Measurements from ENCODE around the gene FAM135A. TPM values are rescaled to one million over a fixed set of nuclear protein-coding genes. Genes with fewer than 3 reads are reported as not detected.

The FAM135A gene
- total and polyA plus RNA-seq, 9 of the 15 experiments (the other 6 are each of a cell fraction or from before 2014, with no cell fraction given) = 7.4 to 32.9 (median 19.2) TPM

DNA sequence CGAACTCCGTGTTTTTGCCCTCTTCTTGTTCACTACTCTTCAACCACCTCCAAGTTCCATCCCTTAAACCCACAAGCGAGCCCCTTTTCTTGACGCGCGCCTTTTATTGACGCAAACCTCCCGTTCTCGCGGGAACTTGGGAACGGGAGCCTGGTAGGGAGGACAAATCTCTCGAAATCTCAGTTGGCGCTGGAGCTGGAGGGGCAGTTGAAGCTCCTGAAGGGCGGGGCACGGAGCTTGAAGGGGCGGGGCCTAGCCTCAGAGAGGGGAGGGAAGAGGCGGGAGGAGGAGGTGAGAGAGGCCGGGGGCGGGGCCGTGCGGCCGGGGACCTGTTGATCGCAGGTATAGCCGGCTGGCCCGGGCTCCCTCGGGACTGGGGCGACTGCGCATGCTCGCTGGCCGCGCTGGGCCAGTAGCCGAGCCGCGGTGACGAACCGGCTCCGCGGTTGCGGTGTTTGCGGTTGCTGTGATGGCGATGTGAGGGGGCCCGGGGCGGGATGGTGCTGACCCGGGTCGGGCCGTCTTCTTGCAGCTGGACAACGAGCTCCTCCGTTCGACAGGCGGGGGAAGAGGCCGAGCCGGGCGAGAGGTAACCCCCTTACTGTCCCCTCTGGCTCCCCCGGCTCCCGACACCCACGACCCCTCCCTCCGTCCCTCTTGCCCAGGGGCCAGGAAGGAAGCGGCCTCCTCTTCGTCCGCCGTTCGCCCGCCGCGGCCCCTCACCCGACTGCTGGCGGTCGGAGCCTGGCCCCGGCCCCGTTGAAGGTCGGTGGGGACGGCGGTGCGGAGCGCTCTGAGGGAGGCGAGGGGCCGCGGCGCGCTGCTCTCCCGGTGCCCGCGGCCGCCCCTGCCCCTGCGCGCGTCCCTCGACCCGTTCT, at the start of gene FAM135A (continued):
- TF ChIP-seq FOXA3 (CRISPR knock-in tag; conservative IDR thresholded peaks at IDR 0.05 in 1 of 2, IDR thresholded peaks at IDR 0.05 in 1 of 2) (no peak), NUFIP1 (IDR thresholded peaks at IDR 0.05; ENCODE audit: partially characterized antibody) (no peak), ESRRB (CRISPR knock-in tag; IDR thresholded peaks at IDR 0.05; ENCODE audit: borderline replicate concordance) (no peak), NFIC (IDR thresholded peaks at IDR 0.05) (peak; percentile 48), ZNF232 (CRISPR knock-in tag; IDR thresholded peaks at IDR 0.05) (no peak), NFIX (CRISPR knock-in tag; IDR thresholded peaks at IDR 0.05; ENCODE audit: low read depth) (no peak), CC2D1A (IDR thresholded peaks at IDR 0.05) (peak; percentile 87), NCOA6 (IDR thresholded peaks at IDR 0.05) (no peak), PYGO2 (tag; IDR thresholded peaks at IDR 0.05) (no peak), TFAM (CRISPR knock-in tag; conservative IDR thresholded peaks at IDR 0.05) (no peak), JUN (IDR thresholded peaks at IDR 0.05; ENCODE audit: borderline replicate concordance, low read depth, low read length) (no peak), JUN (CRISPR knock-in tag; IDR thresholded peaks at IDR 0.05; ENCODE audit: borderline replicate concordance) (no peak), TEAD2 (tag; IDR thresholded peaks at IDR 0.05) (no peak), ZNF589 (CRISPR knock-in tag; IDR thresholded peaks at IDR 0.05; ENCODE audit: low read depth) (no peak), SIN3B (IDR thresholded peaks at IDR 0.05; ENCODE audit: low read depth) (peak; percentile 94), POLR2H (tag; IDR thresholded peaks at IDR 0.05; ENCODE audit: low read depth) (peak; percentile 96), HNRNPLL (IDR thresholded peaks at IDR 0.05; ENCODE audit: low read depth, low read length, poor library complexity, severe bottlenecking) (no peak), CBX5 (IDR thresholded peaks at IDR 0.05; ENCODE audit: borderline replicate concordance, low read depth) (no peak), ZNF134 (CRISPR knock-in tag; conservative IDR thresholded peaks at IDR 0.05) (no peak), TRIM24 (IDR thresholded peaks at IDR 0.05) (no peak), SMC3 (conservative IDR thresholded peaks at IDR 0.05; ENCODE audit: insufficient read depth, low read depth, low read length) (no peak), ZFP36 (IDR thresholded peaks at IDR 0.05; ENCODE audit: low read depth, low read length, partially characterized antibody) (no peak), MCM2 (IDR thresholded peaks at IDR 0.05; ENCODE audit: low read depth) (no peak), ERF (CRISPR knock-in tag; IDR thresholded peaks at IDR 0.05) (no peak), ETV1 (tag; conservative IDR thresholded peaks at IDR 0.05; ENCODE audit: low read depth) (no peak)
- TF ChIP-seq, protein P1, sequence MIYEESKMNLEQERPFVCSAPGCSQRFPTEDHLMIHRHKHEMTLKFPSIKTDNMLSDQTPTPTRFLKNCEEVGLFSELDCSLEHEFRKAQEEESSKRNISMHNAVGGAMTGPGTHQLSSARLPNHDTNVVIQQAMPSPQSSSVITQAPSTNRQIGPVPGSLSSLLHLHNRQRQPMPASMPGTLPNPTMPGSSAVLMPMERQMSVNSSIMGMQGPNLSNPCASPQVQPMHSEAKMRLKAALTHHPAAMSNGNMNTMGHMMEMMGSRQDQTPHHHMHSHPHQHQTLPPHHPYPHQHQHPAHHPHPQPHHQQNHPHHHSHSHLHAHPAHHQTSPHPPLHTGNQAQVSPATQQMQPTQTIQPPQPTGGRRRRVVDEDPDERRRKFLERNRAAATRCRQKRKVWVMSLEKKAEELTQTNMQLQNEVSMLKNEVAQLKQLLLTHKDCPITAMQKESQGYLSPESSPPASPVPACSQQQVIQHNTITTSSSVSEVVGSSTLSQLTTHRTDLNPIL (CRISPR knock-in tag; IDR thresholded peaks at IDR 0.05) = no peak
- TF ChIP-seq, protein P2, sequence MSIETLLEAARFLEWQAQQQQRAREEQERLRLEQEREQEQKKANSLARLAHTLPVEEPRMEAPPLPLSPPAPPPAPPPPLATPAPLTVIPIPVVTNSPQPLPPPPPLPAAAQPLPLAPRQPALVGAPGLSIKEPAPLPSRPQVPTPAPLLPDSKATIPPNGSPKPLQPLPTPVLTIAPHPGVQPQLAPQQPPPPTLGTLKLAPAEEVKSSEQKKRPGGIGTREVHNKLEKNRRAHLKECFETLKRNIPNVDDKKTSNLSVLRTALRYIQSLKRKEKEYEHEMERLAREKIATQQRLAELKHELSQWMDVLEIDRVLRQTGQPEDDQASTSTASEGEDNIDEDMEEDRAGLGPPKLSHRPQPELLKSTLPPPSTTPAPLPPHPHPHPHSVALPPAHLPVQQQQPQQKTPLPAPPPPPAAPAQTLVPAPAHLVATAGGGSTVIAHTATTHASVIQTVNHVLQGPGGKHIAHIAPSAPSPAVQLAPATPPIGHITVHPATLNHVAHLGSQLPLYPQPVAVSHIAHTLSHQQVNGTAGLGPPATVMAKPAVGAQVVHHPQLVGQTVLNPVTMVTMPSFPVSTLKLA (conservative IDR thresholded peaks at IDR 0.05) = peak in 1 of 2 experiments; percentile 70; a peak in 2 of 4 replicates
- TF ChIP-seq, protein P3, sequence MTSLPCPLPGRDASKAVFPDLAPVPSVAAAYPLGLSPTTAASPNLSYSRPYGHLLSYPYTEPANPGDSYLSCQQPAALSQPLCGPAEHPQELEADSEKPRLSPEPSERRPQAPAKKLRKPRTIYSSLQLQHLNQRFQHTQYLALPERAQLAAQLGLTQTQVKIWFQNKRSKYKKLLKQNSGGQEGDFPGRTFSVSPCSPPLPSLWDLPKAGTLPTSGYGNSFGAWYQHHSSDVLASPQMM (CRISPR knock-in tag; IDR thresholded peaks at IDR 0.05) = no peak
